ENCODE results near the gene KIF26A.

DNA sequence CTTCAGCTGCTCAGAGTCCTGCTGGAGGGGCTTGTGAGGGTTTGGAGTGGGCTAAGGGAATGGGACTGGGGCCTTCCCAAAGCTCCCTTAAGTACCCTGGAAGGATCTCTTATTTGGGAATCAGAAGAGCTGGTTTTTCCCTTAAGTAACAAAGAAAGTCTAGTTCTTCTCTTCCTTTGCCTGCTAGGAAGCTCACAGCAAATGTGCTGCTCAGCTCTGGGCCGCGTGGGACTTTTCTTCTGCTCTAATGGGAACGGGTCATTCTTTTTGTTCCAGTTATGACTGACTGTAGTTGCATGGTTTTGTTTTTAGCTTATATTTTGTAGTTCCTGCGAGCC lies 6.0 kb downstream of the KIF26A start:
- TF ChIP-seq, protein P1, sequence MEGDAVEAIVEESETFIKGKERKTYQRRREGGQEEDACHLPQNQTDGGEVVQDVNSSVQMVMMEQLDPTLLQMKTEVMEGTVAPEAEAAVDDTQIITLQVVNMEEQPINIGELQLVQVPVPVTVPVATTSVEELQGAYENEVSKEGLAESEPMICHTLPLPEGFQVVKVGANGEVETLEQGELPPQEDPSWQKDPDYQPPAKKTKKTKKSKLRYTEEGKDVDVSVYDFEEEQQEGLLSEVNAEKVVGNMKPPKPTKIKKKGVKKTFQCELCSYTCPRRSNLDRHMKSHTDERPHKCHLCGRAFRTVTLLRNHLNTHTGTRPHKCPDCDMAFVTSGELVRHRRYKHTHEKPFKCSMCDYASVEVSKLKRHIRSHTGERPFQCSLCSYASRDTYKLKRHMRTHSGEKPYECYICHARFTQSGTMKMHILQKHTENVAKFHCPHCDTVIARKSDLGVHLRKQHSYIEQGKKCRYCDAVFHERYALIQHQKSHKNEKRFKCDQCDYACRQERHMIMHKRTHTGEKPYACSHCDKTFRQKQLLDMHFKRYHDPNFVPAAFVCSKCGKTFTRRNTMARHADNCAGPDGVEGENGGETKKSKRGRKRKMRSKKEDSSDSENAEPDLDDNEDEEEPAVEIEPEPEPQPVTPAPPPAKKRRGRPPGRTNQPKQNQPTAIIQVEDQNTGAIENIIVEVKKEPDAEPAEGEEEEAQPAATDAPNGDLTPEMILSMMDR (IDR thresholded peaks at IDR 0.05) = no peak
- no peak for TF ChIP-seq EP300 (IDR thresholded peaks at IDR 0.05)
- no peak for TF ChIP-seq POLR2A (IDR thresholded peaks at IDR 0.05)
